GM19468 (cell line): ENCODE results near the gene SETBP1.

Experiments
- ATAC-seq: cut with Tn5 transposase; IDR thresholded peaks from one replicate; pipeline ENCODE4 v1.9.1; 2021; ENCODE audit warnings: mild to moderate bottlenecking, moderate library complexity, moderate number of reproducible peaks; ENCODE audit not compliant: unreplicated experiment; ENCODE audit errors: extremely low read depth

The SETBP1 gene

DNA sequence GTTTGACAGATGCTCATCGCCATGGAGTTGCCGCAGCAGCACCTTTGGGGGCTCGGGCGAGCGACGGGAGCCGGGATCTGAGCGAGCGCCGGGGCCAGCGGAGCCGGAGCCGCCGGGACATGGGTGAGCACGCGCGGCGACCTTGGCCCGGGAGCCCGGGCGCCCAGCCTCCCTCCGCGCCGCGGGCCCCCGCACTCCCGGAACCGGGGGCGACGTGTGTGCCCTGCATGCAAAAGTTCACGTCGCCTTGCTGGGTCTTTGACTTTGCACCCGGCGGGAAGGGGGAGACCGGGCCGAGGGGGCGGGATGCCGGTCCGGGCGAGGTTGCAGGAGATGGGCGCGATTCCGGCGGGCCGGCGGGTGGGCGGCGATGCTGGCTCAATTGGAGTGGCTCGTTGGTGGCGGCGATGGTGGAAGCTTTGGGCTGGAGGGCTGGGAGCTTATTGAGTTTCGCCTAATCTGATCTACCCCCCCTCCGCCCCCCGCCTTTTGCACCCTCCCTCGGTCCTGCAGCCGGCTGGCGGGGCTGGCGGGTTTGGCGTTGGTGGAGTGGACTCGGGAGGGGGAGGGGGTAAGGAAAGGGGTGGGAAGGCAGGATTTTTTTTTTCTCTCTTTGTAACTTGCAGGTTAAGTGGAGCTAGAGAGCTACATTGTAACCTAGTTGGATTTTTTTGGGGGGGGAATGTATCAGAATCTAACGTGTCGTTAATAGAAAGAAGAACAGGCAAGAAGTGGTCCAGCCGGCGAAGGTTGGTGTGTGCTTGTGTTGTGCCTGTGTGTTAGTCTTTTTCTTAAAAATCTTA is at the start of gene SETBP1:
TSS of gene SETBP1 (plus strand) at position 616 of the 803 bp plus-strand sequence. CDS start 20,459 bp downstream, outside the sequence.
- no peak for ATAC-seq

DNA sequence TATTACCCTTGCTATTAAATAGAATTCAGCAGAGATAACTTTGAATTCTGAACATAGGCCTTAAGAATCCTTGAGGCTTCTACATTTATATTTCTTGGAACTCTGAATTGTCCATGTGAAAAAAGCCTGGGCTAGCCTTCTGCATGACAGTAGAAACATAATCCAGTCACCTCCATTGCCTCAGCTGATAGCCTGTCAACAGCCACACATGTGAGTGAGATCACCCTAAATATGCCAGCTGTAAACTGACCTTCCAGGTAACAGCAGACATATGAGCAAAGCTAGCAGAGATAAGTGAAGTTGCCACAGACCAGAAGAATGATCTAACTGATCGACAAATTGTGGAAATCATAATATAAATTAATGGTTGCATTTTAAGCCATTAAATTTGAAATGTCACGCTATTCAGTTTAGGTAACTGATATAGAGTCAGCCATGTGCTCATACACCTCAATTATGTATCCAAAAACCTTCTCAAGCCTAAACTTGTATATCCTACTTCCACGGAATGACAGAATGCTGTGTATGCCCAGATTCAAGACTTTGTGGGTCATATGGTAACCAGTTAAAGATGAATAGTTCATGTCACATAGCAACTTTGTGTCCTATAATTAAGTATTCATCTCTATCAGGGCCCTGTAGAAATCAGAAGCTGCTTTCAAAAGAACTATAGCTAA is 48.1 kb upstream of the SETBP1 start:
- no peak for ATAC-seq

DNA sequence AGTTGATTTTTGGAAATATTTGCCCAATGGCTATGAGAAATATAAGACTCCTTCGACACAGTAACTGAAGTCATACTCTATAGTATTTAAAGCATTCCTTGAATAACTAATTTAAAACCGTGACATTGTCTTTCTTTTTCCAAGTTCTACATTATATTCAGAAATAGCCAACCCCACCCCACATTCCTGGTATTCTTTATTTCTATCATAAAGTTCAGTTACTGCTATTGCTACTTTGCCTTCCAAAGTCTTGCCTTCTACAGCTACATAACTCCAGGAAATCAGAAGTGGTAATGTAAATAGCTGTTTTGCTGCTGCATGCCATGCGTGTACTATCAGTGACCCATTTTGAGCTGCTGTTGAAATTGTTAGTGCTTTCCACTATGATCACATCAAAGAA is 45.1 kb upstream of the SETBP1 start:
- ATAC-seq = no peak

DNA sequence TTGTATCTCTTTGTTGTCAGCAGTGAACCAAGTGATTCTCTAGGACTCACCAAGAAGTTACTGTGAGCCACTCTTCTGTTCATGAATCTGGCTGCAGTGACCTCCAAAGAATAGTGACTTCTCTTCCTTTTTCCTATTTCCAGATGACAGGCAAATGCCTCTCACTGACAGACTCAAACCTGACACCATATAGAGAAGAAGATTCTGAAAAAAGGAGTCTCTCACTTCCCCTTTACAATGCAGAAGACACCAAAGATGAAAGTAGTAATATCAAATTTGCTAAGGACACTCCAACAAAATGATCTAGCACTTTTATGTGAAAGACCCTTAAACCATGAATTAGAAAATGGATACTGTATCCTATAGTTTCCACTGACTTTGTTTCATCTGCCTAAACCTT is 44.4 kb upstream of the SETBP1 start:
- ATAC-seq = no peak

DNA sequence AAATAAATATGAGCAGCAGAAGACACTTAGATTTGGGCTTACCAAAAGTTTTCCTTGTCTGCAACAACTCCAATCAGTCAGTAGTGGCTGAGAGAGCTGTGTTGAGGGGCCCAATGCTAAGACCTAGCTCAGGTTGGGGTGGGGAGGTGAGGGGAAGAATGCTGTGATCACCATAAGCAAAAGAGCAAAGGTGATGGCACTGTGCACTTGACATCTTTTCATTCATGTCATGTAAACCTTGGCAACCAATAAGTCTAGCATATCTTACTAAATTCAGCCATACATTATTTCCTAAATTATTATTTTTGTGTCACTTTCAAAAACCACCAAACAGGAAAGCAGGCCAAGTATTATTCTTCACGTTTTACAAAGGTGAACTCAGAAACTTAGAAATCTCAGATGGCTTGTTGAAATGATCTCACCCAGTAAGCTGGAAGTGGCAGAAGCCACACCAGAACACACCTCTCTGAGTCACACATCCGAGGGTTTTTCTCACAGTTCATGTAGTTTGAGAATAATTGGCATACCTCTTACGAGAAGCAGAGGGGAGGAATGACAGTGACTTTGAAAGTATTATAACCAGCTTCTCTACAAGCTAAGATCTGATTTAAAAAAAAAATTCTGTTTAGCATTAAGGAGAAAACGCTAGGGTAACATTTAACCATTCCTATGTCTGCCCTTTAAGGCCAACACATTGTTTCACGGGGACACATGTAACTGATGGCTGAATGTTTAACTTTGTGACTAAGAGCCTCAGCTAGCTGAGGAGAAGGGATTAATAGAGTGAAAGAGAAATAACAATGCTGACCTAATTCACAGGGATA is 43.3 kb upstream of the SETBP1 start:
- no peak for ATAC-seq

DNA sequence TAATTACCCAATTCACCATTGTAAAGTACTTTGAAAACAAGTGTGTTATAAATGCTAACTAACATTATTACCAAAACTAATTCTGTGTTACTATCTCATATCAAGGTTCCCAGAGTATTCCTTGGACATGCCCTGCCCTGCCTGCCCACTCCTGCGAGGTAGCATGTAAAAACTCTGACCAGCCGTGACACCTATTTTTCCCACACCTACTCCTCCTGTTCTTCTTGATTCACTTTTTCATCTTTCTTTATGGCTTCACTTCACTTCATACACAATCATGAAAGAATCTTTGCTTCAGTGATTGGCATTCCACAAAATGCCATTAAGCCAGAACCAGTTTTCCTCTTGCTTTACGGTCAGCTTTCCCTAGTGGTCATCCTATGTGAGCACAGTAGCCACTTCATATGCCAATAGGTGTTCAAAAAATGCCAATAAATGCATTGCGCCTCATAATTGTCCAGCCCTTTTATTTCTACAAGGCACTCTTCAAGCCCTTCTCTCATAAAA is 42.6 kb upstream of the SETBP1 start:
- no peak for ATAC-seq

DNA sequence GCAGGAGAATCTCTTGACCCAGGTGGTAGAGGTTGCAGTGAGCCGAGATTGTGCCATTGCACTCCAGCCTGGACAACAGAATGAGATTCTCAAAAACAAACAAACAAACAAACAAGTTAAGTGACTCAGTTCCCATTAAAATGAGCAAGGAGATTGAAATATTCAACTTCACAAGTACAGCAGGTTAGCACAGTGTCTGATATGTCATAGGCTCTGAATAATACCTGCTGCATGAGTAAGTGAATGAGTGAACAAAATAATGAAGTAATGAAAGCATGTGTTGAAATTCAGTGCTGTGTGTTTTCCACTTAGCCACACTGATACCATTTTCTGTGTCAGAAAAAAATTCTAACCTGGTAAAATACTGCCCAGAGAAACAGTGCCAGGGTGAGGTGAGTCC is 41.9 kb upstream of the SETBP1 start:
- no peak for ATAC-seq

DNA sequence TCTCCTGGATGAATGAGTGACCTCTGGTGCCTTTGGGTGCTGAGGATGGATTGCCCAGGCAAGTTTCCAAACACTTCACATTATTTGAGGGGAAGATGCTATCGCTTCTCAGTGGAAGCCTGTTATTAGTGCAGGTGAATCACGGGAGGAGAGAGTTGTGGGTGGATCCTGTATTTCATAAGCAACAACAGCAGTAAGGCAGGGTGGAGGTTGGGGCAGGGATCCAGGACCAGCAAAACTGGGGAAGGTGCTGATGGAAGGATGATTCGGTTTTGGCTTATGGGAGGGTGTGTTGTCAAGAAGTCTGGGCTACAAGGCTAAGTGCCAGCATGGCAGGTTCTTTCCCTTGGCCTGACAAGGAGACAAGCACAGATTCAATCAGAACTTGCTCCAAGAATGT is 37.7 kb upstream of the SETBP1 start:
- no peak for ATAC-seq

DNA sequence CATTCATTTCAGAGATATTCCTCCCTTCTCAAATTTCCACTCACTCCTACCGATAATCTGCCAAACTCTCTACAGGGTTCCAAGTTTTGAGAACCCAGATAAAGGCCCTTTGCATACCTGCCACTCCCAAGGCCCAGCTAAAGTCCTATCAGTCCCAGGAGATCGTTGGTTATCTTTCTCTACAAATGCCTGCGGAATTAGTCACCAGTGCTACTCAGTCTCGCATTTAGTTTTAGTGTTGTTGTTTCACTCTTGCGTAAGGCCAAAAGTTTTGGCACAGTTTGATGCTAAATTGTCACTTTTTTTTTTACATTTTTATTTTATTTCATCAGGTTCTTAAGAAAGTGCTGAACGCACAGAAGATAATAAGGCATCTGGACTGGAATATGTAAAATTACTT is 29.2 kb upstream of the SETBP1 start:
- no peak for ATAC-seq

DNA sequence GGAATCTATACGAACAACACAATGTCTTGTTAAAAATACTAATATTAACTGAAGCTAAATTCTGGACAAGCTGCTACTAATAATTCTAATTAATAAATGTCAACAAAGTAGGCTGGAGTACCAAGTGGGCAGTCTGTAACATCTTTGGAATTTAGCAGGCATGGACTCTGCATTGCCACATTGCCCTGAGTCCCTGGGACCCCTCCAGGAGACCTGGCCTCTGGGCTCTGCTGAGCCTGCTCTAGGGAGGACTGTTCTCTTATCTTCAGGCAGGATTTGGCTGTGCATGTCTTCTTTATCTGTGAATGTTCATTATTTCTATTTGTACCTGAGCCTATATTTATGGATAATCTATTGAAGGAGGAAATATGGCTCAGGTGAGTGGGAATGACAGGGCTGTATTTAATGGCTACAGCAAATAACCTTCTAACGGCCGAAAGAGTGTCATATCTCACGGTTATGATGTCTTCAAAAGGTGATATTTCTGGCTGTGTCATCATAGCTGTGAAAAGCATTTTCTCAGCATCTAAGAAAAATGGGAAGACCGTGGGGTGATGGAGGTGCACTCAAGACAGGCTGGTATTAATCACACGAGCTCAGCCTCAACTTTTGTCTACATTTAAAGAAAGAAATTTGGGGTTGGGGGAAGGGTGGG is 28.6 kb upstream of the SETBP1 start:
- no peak for ATAC-seq

DNA sequence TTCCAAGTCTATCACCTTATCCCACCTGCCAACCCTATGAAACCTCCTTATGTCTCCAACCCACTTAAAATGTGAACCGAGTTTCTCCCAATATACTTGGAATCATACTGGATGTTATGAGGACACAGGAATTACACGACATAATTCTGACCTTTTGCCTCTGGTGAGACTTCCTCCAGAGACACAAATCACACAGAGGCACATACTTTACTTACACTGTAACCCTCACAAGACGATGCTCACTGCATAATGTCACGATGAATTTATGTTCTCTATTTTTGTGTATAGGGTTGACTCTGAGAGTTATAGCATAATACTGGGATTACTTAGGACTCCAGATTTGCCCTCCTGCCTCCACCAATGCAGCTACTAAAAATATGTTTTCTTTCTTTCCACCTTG is 28.0 kb upstream of the SETBP1 start:
- no peak for ATAC-seq

DNA sequence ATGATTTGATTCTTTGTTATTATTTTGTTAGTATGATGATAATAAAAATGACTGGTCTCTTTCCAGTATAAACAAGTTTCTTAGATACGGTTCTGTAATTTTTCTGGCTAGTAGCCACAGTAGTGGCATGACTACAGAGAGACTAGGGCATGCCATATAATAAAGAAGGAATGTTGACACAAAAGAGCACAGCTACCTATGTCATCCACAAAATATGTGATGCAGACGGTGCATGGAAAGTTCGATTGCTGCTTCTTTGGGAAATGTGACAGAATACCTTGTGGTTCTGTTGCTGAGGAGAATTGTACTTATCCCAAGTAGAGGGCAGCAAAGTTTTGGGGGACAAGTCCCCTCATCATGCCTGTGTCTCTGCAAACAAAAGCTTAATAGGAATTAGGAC is 26.1 kb upstream of the SETBP1 start:
- no peak for ATAC-seq

DNA sequence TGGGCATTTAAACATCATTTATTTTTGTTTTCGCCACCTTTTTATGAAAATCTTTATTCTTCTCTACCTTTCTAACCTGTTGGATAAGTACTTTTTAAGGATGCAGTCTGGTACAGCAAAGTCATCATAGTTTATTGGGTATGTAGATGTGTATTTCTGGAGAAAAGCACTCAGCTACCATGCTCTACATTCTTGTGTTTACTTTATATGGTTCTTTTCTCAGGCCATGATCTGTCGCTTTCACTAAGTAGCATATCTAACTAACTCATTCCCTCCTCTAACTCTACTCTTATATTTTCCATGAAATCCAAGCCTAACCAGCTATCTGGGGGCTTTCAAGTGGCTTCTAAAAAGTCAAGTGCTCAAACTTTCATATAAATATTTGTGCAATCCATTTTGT is 25.3 kb upstream of the SETBP1 start:
- no peak for ATAC-seq

DNA sequence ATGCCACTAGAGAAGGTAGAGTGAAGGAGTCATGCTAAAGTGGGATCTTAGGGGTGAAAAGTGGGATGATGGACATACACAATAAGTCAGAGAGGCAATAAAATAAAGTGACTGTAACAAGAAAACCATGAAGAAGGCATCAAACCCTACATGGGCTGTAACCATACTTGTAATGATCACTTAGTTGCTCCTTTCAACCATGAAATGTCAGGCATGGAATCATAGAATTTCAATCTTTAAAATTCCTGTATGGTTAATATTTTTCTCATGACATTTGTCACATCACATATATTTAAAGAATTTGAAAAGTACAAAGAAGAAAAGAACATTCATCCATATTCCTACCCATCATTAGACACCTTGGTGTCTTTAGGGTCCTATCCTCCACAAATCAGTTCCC is 20.9 kb upstream of the SETBP1 start:
- ATAC-seq = no peak

DNA sequence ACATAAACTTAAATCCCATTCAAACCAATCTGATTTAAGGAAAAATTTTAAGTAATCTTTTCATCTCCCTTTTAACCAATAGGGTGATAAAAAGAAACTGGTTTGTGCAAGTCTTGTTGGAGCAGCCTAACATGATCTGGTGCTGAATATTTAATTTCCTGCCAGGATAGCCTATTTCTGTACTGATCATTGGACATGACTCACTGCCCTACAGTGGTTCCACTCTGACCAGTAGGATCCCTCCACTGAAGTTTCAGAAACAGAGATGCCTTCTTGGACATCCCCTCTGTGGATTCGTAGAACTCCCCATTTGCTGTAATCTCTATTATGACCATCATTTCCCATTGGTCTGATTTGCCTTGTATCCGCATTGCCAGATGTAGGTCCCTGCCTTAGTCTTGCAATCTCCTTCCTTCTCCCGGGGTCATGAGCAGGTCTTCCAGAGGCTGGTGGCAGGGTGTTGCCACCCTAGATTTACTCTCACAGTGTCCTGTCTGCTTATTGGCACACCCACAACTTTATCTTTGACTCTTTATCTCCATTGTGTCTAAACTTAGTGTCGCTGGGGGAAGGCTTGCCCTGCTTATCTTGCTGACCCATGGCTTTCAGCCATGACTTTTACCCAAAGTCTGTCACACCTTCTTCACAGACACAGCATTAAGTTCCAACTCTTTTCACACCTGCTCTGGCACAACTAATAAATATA is 12.3 kb upstream of the SETBP1 start:
- no peak for ATAC-seq

DNA sequence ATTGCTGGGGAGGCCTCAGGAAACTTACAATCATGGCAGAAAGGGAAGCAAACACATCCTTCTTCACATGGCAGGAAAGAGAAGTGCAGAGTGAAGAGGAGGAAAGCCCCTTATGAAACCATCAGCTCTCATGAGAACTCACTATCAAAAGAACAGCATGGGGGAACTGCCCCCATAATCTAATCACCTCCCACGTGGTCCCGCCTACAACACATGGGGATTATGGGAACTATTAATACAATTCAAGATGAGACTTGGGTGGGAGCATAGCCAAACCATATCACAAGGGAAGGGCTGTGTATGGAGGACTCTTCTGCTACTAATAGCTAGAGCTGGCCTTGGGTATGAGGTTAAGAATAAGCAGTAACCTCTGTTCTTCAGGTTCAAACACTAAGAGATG is 8.8 kb upstream of the SETBP1 start:
- ATAC-seq = no peak

DNA sequence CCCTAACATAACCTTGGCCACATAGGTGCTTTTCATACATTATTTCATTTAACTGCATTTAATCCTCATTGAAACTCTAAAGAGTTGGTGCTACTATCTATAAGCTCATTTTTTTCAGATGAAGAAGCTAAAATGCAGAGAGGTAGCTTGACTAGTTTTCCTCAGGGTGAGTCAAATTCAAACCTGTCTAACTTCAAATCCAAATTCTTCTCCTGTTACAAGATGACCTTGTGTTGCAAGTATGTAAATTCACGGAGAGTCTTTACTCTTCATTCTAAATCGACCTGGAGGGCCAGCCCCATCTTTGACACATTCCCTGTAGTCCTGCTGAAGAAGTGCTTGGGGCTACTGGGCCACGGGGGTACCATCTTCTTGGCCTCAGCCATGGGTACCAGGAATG is 8.2 kb upstream of the SETBP1 start:
- ATAC-seq = no peak

DNA sequence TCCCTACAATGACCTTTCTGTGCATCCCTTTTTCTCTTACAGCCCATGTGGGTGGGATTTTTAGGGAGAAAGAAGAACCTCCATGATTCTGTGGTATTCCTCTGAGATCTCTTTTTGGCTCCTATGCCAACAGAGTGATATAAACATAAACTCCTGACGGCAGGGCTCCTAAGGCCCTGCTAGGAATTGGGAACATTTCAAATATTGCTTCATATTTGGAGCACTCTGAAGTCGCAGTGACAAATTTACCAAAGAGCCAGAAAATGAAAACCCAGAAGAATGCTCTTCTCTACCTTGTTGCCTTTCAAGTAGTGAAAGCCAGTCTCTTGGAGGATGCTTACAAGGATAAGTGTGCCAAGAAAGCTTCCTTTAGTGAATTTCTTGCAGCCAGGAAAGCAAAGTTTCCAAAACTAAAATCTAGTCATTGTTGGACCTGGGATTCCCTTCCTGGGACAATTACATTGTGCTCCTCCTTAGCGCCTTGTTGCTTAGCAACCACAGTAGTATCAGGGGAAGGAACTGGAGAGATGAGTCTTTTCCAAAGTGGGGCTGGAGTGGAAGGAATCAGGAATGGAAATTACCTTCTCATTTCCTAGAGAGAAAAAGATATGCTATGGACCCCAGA is 7.3 kb upstream of the SETBP1 start:
- ATAC-seq = no peak

DNA sequence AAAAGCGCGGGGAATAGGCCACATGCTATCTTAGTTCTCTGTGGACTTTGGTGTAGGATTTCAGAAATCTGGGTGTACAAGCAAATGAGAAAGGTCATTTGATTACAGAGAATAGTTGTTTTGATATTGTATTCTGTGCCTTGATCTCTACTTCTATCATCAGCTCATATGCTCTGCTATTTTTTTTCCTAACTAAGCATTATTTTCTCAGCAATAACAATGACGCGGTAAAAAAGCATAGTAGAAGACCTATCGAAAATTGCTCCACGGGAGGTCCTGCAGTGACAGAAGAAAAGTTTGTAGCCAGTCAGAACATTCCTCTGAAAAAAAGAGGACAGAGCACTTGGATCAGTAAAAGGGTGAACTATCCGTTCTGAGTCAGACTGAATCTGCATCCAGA is 2.8 kb upstream of the SETBP1 start:
- ATAC-seq = no peak
